Stimulated activated CD8-positive, alpha-beta memory T cell treated with anti-CD3 and anti-CD28 coated beads, Interleukin-4, amount 100 ng/mL, for 24 hours (primary cell): Measurements from ENCODE around the gene SLC43A2.
"Not testable (repeated sequence)": the region's sequence is repeated elsewhere in the genome, so short reads cannot be mapped to it uniquely, and the experiment has no call there.

Experiments used
- DNase-seq: peaks from one replicate; pipeline ENCODE4 v3.0.0-alpha.2; 2020; ENCODE audit warnings: low read depth

The SLC43A2 gene

GRCh38 chr17:1590029-1590746 lies 38.4 kb downstream of the SLC43A2 start:
- DNase-seq = no peak

- DNase-seq = no peak
Measured at GRCh38 chr17:1588821-1589585, 39.6 kb downstream of the SLC43A2 start.

GRCh38 chr17:1584167-1584566 lies 44.5 kb downstream of the SLC43A2 start:
- no peak for DNase-seq

GRCh38 chr17:1583556-1583955 lies 45.1 kb downstream of the SLC43A2 start:
- DNase-seq = no peak

- DNase-seq = no peak
Measured at GRCh38 chr17:1582374-1582773, 46.3 kb downstream of the SLC43A2 start.

GRCh38 chr17:1580979-1581676 lies 47.5 kb downstream of the SLC43A2 start:
- no peak for DNase-seq

- no peak for DNase-seq
Measured at GRCh38 chr17:1578029-1578428, 50.6 kb downstream of the SLC43A2 start.

- DNase-seq = no peak
Measured at GRCh38 chr17:1577583-1578013, 51.0 kb downstream of the SLC43A2 start.

- DNase-seq = no peak
Measured at GRCh38 chr17:1577182-1577581, 51.5 kb downstream of the SLC43A2 start.

GRCh38 chr17:1576500-1576899 lies 52.1 kb downstream of the SLC43A2 start:
- no peak for DNase-seq

GRCh38 chr17:1574697-1575471 lies 53.8 kb downstream of the SLC43A2 start:
- DNase-seq = no peak

GRCh38 chr17:1573932-1574696 lies 54.5 kb downstream of the SLC43A2 start:
- peak; percentile 60 for DNase-seq

GRCh38 chr17:1572646-1573045 lies 56.0 kb downstream of the SLC43A2 start:
- not testable (repeated sequence) for DNase-seq

GRCh38 chr17:1571341-1571704 lies 57.3 kb downstream of the SLC43A2 start:
- no peak for DNase-seq

GRCh38 chr17:1568950-1569810 lies 59.5 kb downstream of the SLC43A2 start:
- no peak for DNase-seq

GRCh38 chr17:1566505-1567199 lies 62.0 kb downstream of the SLC43A2 start:
- no peak for DNase-seq

GRCh38 chr17:1565877-1566276 lies 62.8 kb downstream of the SLC43A2 start:
- no peak for DNase-seq

GRCh38 chr17:1563786-1564613 lies 64.6 kb downstream of the SLC43A2 start:
- no peak for DNase-seq

GRCh38 chr17:1563471-1563785 lies 65.2 kb downstream of the SLC43A2 start:
- not testable (repeated sequence) for DNase-seq
